Measurements from ENCODE around the gene REV3L. TPM values are rescaled to one million over a fixed set of nuclear protein-coding genes. Genes with fewer than 3 reads are reported as not detected.

The REV3L gene
- total RNA-seq, 1 donor from 2014 or later = 26.4 TPM

DNA sequence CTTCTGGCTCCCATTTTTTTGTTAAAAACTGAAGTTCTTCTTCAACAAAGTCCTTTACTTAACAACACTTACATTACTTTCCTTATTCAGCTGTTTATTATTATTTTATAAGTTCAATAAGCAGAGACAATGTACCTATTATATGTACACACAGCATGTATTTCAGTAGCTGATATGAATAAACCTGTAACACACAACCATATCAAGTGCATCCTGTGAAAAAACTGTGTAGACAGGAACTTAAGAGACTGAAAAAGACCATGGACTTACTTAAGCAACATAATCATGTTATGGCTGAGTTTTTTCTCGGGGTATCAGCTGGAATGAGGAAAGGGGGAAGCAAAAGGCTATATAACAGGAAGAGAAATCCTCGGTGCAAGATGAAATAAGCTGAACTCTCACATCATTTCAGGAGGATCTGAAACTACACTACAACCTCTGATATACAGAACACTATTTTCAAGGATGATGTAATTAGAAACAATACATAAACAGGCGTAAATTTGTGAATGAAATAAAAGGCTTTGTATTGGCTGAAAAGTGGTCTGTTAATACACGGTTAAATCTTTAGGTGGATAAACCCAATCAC, 70.9 kb downstream of the REV3L start:
- no peak overlapping the region for H3K4me3 Mint-ChIP-seq (ENCODE audit: unreplicated experiment)
- no peaks in the 10 kb centered on the region for H3K9me3 Mint-ChIP-seq (ENCODE audit: unreplicated experiment)
- no peak overlapping the region for H3K27ac Mint-ChIP-seq (ENCODE audit: unreplicated experiment)
- peaks cover 15% of the 10 kb centered on the region for H3K36me3 Mint-ChIP-seq (ENCODE audit: unreplicated experiment)
- TF ChIP-seq, protein P1, sequence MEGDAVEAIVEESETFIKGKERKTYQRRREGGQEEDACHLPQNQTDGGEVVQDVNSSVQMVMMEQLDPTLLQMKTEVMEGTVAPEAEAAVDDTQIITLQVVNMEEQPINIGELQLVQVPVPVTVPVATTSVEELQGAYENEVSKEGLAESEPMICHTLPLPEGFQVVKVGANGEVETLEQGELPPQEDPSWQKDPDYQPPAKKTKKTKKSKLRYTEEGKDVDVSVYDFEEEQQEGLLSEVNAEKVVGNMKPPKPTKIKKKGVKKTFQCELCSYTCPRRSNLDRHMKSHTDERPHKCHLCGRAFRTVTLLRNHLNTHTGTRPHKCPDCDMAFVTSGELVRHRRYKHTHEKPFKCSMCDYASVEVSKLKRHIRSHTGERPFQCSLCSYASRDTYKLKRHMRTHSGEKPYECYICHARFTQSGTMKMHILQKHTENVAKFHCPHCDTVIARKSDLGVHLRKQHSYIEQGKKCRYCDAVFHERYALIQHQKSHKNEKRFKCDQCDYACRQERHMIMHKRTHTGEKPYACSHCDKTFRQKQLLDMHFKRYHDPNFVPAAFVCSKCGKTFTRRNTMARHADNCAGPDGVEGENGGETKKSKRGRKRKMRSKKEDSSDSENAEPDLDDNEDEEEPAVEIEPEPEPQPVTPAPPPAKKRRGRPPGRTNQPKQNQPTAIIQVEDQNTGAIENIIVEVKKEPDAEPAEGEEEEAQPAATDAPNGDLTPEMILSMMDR (IDR thresholded peaks at IDR 0.05) = no peak
- H3K27me3 Mint-ChIP-seq (ENCODE audit: unreplicated experiment) = no peaks in the 10 kb centered on the region
- H3K4me1 Mint-ChIP-seq (ENCODE audit: unreplicated experiment) = peaks cover 11% of the 10 kb centered on the region
- DNase-seq (ENCODE audit: extremely low spot score, unreplicated experiment) = no peak

DNA sequence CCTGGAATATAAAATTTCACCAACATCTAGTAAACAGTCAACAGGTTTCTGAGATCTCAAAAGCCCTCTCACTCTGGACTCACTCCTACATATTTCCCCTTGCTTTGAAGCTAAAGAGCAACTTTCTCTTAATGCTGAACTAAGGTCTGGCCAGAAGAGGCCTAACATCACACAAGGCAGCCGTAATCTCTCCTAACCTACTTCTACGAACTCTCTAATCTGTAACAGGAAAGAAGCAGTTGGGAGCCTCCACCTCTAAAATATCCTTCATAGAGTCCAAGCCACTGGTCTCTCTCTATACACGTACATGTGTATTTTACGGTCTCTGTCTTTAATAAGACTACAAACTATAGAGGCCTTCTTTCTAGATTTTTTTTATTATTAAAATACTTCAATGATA, 72.0 kb downstream of the REV3L start:
- TF ChIP-seq, protein P1 (IDR thresholded peaks at IDR 0.05) = no peak
- Mint-ChIP-seq H3K4me3 (ENCODE audit: unreplicated experiment) (no peak overlapping the region), H3K36me3 (ENCODE audit: unreplicated experiment) (peaks cover 18% of the 10 kb centered on the region), H3K27me3 (ENCODE audit: unreplicated experiment) (no peaks in the 10 kb centered on the region), H3K9me3 (ENCODE audit: unreplicated experiment) (no peaks in the 10 kb centered on the region), H3K27ac (ENCODE audit: unreplicated experiment) (no peak overlapping the region), H3K4me1 (ENCODE audit: unreplicated experiment) (peaks cover 2% of the 10 kb centered on the region)
- no peak for DNase-seq (ENCODE audit: extremely low spot score, unreplicated experiment)

DNA sequence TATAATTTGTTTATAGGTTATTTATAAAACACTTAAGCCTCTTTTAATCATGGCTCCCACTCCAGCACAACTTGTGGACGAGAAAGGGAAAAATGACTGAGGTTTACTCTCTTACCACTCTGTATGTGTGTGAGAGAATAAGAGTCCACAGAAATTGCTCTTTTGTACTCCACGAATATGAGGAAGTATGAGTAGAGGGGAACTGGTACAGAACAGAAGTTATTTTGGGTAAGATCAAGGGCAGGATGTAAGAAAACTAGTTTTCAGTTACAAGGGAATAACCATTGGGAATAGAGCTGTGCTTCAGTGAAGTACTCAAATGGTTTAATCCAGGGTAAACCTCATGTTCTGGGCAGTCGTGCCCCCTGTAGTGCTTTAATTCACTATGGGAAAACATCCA, 72.6 kb downstream of the REV3L start:
- no peaks in the 10 kb centered on the region for H3K9me3 Mint-ChIP-seq (ENCODE audit: unreplicated experiment)
- H3K36me3 Mint-ChIP-seq (ENCODE audit: unreplicated experiment) = peaks cover 18% of the 10 kb centered on the region
- TF ChIP-seq, protein P1 (IDR thresholded peaks at IDR 0.05) = no peak
- H3K27me3 Mint-ChIP-seq (ENCODE audit: unreplicated experiment) = no peaks in the 10 kb centered on the region
- H3K4me1 Mint-ChIP-seq (ENCODE audit: unreplicated experiment) = peaks cover 2% of the 10 kb centered on the region
- DNase-seq (ENCODE audit: extremely low spot score, unreplicated experiment) = no peak
- no peak overlapping the region for H3K27ac Mint-ChIP-seq (ENCODE audit: unreplicated experiment)
- no peak overlapping the region for H3K4me3 Mint-ChIP-seq (ENCODE audit: unreplicated experiment)

DNA sequence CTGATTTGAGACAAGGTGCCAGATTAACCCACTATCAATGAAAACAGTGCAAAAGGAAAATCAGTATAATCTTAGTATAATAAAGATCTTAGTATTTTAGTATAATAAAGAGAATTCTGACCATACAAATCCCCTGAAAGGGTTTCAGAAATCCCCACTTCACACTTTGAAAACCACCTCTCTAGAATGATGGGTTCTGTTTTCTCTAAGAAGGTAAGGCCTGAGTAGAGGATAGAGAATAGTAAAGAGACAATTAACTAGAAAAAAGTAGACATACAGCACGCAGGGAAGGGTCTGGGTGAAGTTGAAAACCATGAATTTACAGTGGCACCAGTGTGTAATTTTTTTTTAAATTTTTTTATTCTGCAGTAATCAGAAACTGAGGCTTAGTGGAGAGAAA, 73.6 kb downstream of the REV3L start:
- Mint-ChIP-seq H3K4me1 (ENCODE audit: unreplicated experiment) (peaks cover 2% of the 10 kb centered on the region), H3K27me3 (ENCODE audit: unreplicated experiment) (no peaks in the 10 kb centered on the region), H3K36me3 (ENCODE audit: unreplicated experiment) (peaks cover 23% of the 10 kb centered on the region), H3K4me3 (ENCODE audit: unreplicated experiment) (no peak overlapping the region), H3K9me3 (ENCODE audit: unreplicated experiment) (peaks cover 2% of the 10 kb centered on the region), H3K27ac (ENCODE audit: unreplicated experiment) (no peak overlapping the region)
- no peak for DNase-seq (ENCODE audit: extremely low spot score, unreplicated experiment)
- TF ChIP-seq, protein P1 (IDR thresholded peaks at IDR 0.05) = no peak

DNA sequence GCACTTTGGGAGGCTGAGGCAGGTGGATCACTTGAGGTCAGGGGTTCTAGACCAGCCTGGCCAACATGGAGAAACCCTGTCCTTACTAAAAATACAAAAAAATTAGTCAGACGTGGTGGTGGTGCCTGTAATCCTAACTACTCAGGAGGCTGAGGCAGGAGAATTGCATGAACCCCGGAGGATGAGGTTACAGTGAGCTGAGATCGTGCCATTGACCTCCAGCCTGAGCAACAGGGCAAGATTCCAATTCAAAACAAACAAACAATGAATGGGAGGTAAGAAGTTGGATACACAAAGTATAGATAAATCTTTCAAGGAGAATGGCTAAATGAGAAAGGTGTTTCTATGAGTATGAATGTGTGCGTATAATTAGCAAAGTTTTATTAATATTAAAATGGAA, 75.3 kb downstream of the REV3L start:
- Mint-ChIP-seq H3K27me3 (ENCODE audit: unreplicated experiment) (no peaks in the 10 kb centered on the region), H3K27ac (ENCODE audit: unreplicated experiment) (no peak overlapping the region), H3K4me1 (ENCODE audit: unreplicated experiment) (peaks cover 2% of the 10 kb centered on the region), H3K36me3 (ENCODE audit: unreplicated experiment) (peaks cover 39% of the 10 kb centered on the region), H3K4me3 (ENCODE audit: unreplicated experiment) (no peak overlapping the region), H3K9me3 (ENCODE audit: unreplicated experiment) (peaks cover 12% of the 10 kb centered on the region)
- DNase-seq (ENCODE audit: extremely low spot score, unreplicated experiment) = no peak
- TF ChIP-seq, protein P1 (IDR thresholded peaks at IDR 0.05) = no peak

All from osteocyte (in vitro differentiated cells).